GM21723 (cell line): Measurements from ENCODE around the gene CAMK2D.

Experiments
- ATAC-seq: cut with Tn5 transposase; IDR thresholded peaks from one replicate; pipeline ENCODE4 v1.9.1; 2021; ENCODE audit warnings: mild to moderate bottlenecking, moderate library complexity; ENCODE audit not compliant: unreplicated experiment

Gene CAMK2D

GRCh38 chr4:113450295-113451080, 311.1 kb downstream of the CAMK2D start:
- ATAC-seq, result no peak

GRCh38 chr4:113449410-113449974, 312.0 kb downstream of the CAMK2D start:
- ATAC-seq, result no peak

DNA sequence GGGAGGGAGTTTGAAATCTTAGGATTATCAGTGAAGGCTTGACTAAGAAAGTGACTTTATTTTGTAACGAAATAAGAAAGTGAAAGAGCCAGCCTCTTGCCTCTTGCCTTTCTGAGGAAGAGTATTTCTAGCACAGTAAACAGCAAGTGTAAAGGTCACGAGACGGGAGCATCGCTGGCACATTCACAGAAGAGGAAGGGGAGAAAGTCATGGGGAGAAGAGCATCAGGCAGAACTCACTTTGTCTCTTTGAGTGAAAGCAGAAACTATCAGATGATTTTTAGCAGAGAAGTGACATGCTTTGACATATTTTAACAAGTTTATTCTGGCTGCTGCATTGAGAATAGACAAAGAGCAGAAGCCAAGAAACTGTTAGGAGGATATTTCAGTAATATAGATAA, 313.8 kb downstream of the CAMK2D start:
- ATAC-seq, result no peak

GRCh38 chr4:113447061-113447460, 314.5 kb downstream of the CAMK2D start:
- ATAC-seq, result no peak

DNA sequence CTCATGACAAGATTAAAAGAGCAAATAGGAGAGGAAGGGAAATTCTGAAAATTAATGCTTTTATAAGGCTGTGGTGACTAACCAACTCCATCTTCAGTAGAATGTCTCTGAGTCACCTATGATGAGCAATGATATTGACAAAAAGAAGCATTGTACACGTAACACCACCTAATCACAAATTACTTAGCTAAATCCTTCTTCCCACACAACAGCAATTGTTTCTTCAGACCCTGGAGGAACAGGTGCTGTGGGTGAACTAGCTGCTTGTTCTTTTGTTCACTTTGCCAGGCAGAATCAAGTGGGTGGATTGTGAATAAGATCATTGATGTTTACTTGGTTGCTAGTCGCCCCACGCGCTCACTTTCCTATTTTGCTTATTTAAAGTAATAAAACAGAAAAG, 315.5 kb downstream of the CAMK2D start:
- no peak for ATAC-seq

DNA sequence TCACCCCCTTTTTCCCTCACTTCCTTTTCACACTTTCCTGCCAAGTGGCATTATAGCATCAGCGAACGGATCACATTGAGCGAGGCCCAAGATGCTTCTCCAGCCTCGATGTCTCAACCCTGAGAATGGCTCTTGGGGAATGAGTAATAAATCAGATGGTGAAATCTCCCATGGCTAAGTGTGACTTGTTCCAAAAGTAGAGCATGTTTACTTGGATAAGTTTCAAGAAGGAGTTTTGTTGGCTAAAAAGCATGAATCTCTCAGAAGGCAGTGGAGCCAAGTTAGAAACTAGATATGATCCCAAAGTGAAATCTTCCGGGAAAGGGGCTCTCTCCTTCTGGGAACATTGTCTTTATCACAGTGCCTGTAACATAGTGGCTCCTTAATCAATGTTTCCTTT, 316.3 kb downstream of the CAMK2D start:
- no peak for ATAC-seq

- ATAC-seq, result no peak
Measured at GRCh38 chr4:113444386-113444785, 317.2 kb downstream of the CAMK2D start.

- no peak for ATAC-seq
Measured at GRCh38 chr4:113442826-113443225, 318.7 kb downstream of the CAMK2D start.

DNA sequence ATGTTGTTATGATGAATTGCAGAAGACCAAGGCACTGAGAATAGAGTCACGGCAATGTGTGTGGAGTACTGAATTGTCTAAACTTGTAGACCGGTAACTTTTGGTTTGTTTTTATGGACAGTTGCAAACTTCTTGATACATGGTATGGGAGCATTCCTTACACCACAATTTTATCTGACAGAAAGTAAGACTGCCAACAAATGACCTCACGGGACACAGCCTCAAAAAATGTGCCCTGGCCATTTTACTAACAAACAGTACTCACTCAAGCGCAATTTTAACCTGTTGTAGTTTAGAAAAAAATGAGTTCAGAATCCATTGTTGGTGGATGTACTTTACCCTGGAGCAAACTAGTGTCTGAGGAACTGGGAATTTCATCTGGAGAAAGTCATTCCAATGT, 321.2 kb downstream of the CAMK2D start:
- no peak for ATAC-seq

DNA sequence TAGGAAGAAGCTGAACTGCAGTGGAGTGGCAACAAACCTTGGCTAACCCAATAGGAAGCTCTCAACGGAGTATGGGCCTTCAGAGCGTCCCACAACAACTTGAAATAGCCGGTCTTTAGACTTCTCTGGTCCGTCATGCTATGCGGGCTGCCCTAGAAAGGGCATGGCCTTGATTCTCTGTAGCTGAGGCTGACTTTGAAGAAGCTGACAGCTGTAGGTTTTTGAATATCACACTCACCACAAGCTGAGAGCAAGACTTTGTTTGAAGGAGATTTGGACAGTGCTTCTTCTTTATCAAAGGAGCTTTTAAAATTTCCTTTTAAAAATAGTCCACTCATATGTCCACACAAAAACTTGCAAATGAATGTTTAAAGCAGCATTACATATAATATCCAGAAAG, 322.9 kb downstream of the CAMK2D start:
- ATAC-seq, result no peak

DNA sequence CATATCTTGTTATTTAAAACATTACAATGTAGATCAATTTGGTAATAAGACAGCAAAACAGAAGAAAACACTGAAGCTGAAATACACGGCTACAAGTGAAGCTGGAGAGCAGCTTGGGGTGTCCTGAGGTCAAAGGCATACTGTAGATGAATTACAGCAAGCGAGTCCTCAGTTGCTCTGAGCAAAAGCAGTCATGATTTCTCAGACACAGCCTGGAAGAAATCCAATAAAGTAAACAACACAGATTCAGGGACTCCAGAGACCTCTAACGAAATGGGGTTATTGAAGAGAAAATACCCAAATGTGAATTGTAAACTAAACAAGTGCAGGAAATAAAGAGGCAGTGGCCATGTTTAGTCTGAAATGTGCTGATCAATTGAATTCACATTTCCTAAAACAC, 324.4 kb downstream of the CAMK2D start:
- ATAC-seq, result no peak

GRCh38 chr4:113436360-113436759, 325.2 kb downstream of the CAMK2D start:
- no peak for ATAC-seq

- no peak for ATAC-seq
Measured at GRCh38 chr4:113435893-113436292, 325.6 kb downstream of the CAMK2D start.

DNA sequence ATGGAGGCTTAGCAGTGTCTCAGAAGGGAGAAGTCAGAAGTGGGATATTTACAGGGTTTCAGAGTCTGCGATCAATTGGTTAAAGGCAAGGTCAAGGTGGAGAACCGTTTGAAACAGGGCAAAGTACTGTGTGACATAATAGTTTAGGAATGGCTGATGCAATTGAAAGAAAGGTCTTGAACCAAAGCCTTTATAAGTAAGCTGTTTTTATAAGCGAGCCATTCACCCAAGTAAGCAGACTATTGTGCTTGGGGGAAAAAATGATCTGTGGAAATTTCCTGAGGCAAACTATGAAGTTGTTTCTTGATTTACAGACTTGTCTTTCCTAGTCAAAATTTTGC, 327.3 kb downstream of the CAMK2D start:
- ATAC-seq, result no peak

DNA sequence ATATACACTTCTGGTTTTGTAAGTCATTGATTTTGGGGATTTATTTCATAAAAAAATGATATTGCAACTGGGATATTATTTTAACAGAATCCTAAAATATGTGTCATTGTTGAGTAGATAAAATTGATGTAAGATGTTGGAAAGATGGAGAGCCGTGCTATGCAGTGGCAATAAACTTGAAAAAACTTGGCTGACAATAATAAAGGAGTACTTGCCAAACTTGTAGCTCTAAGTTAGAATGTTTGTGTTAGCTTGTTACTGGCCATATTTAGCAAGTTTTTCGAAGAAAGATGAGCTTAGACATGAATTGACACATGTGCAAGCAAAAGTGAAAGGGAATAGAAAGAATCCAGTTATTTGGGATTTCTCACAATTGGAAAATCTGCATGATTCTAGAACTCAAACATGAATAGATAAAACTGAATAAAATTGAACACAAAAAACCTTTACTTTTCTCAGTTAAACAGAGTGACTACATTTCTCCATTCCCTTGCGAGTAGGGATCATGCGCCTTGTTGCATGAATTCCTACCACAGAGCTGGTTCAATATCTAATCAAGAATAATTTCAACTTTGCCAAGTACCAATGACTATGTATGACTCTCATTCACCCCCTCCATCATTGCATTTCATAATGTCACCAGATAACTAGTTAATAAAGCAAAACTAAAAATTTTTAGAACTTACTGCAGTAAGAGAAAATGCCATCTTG, 327.8 kb downstream of the CAMK2D start:
- no peak for ATAC-seq

GRCh38 chr4:113433116-113433515, 328.4 kb downstream of the CAMK2D start:
- no peak for ATAC-seq

- no peak for ATAC-seq
Measured at GRCh38 chr4:113423631-113424030, 337.9 kb downstream of the CAMK2D start.

DNA sequence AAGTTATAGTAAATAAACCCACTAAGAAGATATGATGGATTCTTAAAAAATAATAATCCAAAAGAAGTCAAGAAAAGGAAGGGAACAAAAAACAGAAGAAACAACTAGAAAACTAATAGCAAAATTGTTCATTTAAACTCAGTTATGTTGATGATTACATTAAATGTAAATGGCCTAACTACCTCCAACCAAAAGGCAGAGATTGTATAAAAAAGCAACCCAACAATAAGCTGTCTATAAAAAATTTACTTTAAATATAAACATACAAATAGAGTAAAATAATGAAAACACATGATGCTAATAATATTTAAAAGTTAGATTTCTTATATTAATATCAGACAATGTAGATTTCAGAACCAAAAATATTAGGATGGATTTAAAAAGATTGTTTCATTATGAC, 340.6 kb downstream of the CAMK2D start:
- no peak for ATAC-seq

DNA sequence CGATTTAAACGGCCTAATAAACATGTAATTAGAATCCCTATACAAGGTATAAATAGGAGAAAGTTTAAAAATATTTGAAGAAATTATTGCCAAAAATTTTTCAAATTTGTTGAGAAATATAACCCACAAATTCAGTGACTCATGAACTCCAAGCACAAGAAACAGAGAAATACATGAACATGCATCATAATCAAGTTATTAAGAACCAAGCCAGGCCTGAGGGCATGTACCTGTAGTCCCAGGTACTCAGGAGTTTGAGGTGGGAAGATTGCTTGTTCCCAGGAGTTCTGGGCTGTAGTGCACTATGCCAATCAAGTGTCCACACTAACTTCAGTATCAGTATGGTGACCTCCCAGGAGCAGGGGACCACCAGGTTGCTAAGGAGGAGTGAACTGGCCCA, 341.9 kb downstream of the CAMK2D start:
- ATAC-seq, result no peak

GRCh38 chr4:113411496-113411938, 350.0 kb downstream of the CAMK2D start:
- no peak for ATAC-seq

DNA sequence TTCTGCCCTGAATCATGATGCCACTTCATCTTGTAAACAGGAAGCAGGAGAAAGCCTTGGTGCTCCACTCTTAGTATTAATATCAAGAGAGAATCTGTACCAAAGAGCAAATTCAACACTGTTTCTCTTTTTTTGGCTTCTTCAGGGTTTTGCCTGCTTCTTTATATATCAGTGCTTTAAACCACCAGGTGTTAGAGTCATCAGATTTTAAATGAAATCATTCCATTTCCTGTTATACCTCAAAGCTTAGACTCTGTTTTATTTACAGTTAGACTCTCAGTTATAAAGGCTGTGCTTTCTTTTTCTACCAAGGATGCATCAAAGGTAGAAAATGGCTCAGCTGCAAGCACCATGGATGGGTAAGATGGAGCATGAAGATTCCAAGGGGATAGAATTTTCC, 350.9 kb downstream of the CAMK2D start:
- ATAC-seq, result no peak

DNA sequence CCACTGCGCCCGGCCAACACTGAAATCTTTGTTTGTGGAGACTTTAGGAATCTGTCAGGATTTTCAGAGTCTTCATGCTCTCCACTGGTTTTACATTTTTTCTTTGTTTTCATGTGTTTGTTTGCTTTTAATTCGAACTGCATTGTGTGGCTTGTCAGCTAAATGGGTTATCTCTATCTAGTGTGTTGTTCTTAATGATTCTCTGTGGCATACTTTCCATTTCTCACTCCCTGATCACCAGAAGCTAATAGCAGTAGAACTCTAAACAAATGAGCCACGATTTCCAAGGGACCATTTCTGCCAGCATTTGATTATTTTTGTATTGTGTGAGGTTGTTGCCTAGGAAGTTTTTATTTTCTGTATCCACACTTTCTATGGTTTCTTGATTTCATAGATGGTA, 352.4 kb downstream of the CAMK2D start:
- ATAC-seq, result no peak
